ENCODE measurements around the gene DNAJB9. TPM values are rescaled to one million over a fixed set of nuclear protein-coding genes. Genes with fewer than 3 reads are reported as not detected.

DNAJB9 gene
- total and polyA plus RNA-seq, 2 of the 8 experiments (the other 6 are each of a cell fraction or from before 2014, with no cell fraction given), result 1.8 to 9.7 TPM

GRCh38 chr7:108528183-108528712 lies 41.4 kb upstream of the DNAJB9 start (continued):
- TF ChIP-seq, protein P1, sequence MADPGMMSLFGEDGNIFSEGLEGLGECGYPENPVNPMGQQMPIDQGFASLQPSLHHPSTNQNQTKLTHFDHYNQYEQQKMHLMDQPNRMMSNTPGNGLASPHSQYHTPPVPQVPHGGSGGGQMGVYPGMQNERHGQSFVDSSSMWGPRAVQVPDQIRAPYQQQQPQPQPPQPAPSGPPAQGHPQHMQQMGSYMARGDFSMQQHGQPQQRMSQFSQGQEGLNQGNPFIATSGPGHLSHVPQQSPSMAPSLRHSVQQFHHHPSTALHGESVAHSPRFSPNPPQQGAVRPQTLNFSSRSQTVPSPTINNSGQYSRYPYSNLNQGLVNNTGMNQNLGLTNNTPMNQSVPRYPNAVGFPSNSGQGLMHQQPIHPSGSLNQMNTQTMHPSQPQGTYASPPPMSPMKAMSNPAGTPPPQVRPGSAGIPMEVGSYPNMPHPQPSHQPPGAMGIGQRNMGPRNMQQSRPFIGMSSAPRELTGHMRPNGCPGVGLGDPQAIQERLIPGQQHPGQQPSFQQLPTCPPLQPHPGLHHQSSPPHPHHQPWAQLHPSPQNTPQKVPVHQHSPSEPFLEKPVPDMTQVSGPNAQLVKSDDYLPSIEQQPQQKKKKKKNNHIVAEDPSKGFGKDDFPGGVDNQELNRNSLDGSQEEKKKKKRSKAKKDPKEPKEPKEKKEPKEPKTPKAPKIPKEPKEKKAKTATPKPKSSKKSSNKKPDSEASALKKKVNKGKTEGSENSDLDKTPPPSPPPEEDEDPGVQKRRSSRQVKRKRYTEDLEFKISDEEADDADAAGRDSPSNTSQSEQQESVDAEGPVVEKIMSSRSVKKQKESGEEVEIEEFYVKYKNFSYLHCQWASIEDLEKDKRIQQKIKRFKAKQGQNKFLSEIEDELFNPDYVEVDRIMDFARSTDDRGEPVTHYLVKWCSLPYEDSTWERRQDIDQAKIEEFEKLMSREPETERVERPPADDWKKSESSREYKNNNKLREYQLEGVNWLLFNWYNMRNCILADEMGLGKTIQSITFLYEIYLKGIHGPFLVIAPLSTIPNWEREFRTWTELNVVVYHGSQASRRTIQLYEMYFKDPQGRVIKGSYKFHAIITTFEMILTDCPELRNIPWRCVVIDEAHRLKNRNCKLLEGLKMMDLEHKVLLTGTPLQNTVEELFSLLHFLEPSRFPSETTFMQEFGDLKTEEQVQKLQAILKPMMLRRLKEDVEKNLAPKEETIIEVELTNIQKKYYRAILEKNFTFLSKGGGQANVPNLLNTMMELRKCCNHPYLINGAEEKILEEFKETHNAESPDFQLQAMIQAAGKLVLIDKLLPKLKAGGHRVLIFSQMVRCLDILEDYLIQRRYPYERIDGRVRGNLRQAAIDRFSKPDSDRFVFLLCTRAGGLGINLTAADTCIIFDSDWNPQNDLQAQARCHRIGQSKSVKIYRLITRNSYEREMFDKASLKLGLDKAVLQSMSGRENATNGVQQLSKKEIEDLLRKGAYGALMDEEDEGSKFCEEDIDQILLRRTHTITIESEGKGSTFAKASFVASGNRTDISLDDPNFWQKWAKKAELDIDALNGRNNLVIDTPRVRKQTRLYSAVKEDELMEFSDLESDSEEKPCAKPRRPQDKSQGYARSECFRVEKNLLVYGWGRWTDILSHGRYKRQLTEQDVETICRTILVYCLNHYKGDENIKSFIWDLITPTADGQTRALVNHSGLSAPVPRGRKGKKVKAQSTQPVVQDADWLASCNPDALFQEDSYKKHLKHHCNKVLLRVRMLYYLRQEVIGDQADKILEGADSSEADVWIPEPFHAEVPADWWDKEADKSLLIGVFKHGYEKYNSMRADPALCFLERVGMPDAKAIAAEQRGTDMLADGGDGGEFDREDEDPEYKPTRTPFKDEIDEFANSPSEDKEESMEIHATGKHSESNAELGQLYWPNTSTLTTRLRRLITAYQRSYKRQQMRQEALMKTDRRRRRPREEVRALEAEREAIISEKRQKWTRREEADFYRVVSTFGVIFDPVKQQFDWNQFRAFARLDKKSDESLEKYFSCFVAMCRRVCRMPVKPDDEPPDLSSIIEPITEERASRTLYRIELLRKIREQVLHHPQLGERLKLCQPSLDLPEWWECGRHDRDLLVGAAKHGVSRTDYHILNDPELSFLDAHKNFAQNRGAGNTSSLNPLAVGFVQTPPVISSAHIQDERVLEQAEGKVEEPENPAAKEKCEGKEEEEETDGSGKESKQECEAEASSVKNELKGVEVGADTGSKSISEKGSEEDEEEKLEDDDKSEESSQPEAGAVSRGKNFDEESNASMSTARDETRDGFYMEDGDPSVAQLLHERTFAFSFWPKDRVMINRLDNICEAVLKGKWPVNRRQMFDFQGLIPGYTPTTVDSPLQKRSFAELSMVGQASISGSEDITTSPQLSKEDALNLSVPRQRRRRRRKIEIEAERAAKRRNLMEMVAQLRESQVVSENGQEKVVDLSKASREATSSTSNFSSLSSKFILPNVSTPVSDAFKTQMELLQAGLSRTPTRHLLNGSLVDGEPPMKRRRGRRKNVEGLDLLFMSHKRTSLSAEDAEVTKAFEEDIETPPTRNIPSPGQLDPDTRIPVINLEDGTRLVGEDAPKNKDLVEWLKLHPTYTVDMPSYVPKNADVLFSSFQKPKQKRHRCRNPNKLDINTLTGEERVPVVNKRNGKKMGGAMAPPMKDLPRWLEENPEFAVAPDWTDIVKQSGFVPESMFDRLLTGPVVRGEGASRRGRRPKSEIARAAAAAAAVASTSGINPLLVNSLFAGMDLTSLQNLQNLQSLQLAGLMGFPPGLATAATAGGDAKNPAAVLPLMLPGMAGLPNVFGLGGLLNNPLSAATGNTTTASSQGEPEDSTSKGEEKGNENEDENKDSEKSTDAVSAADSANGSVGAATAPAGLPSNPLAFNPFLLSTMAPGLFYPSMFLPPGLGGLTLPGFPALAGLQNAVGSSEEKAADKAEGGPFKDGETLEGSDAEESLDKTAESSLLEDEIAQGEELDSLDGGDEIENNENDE (IDR thresholded peaks at IDR 0.05; ENCODE audit: insufficient replicate concordance, low read length), result no peak
- TF ChIP-seq, protein P2, sequence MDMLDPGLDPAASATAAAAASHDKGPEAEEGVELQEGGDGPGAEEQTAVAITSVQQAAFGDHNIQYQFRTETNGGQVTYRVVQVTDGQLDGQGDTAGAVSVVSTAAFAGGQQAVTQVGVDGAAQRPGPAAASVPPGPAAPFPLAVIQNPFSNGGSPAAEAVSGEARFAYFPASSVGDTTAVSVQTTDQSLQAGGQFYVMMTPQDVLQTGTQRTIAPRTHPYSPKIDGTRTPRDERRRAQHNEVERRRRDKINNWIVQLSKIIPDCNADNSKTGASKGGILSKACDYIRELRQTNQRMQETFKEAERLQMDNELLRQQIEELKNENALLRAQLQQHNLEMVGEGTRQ (IDR thresholded peaks at IDR 0.05; ENCODE audit: low read length), result no peak
- TF ChIP-seq JUN (IDR thresholded peaks at IDR 0.05; ENCODE audit: low read depth, low read length), result no peak
- no peak for TF ChIP-seq ATF3 (IDR thresholded peaks at IDR 0.05; ENCODE audit: insufficient read depth, low read depth, low read length)
- no peak for TF ChIP-seq SP4 (IDR thresholded peaks at IDR 0.05; ENCODE audit: low read length)
- TF ChIP-seq TAF1 (IDR thresholded peaks at IDR 0.05; ENCODE audit: low read depth, low read length), result no peak
- no peak for TF ChIP-seq POU5F1 (IDR thresholded peaks at IDR 0.05; ENCODE audit: low read depth, low read length)
- TF ChIP-seq CHD2 (IDR thresholded peaks at IDR 0.05; ENCODE audit: low read length), result no peak
- TF ChIP-seq RBBP5 (IDR thresholded peaks at IDR 0.05; ENCODE audit: borderline replicate concordance, low read depth, low read length), result no peak
